Esophagus (tissue), 2 donors: Measurements from ENCODE around the gene BCL11B. TPM values are rescaled to one million over a fixed set of nuclear protein-coding genes. Genes with fewer than 3 reads are reported as not detected.

Experiments
- H3K27ac ChIP-seq, 2 donors: one replicate each; pipeline ENCODE4 v1.5.1; 2013; ENCODE audit warnings: low read depth in 2 of 2, mild to moderate bottlenecking in 2 of 2, inconsistent platforms in 1 of 2, low read length in 1 of 2, moderate library complexity in 1 of 2
- H3K27me3 ChIP-seq, 2 donors: one replicate each; pipeline ENCODE4 v1.6.1; 2013; ENCODE audit warnings: low read length in 2 of 2, control low read depth in 1 of 2, mild to moderate bottlenecking in 1 of 2; ENCODE audit not compliant: insufficient read depth in 2 of 2, control insufficient read depth in 1 of 2
- H3K36me3 ChIP-seq, 2 donors: one replicate each; pipeline ENCODE4 v1.6.1; 2013; ENCODE audit warnings: low read length in 1 of 2; ENCODE audit not compliant: control insufficient read depth in 2 of 2, insufficient read depth in 2 of 2
- H3K4me1 ChIP-seq, 2 donors: one replicate each; pipeline ENCODE4 v1.6.1; 2013; ENCODE audit warnings: low read length in 1 of 2; ENCODE audit not compliant: control insufficient read depth in 2 of 2, insufficient read depth in 2 of 2
- H3K4me3 ChIP-seq, 2 donors: one replicate each; pipeline ENCODE4 v1.5.1; 2013; ENCODE audit warnings: low read length in 2 of 2, mild to moderate bottlenecking in 2 of 2, low read depth in 1 of 2, moderate library complexity in 1 of 2
- H3K9me3 ChIP-seq, 2 donors: one replicate each; pipeline ENCODE4 v1.6.1; 2013; ENCODE audit warnings: mild to moderate bottlenecking in 2 of 2, low read depth in 1 of 2, low read length in 1 of 2, moderate library complexity in 1 of 2; ENCODE audit not compliant: control insufficient read depth in 2 of 2, insufficient read depth in 1 of 2
- WGBS, 2 donors: extraction: QIAGEN DNeasy Blood & Tissue Kit; methylation state at CpG; one replicate each; pipeline ENCODE4 v1.1.7; 2013; 5-methylcytosine and 5-hydroxymethylcytosine counted together
- polyA plus RNA-seq, 2 donors: library from polyadenylated mRNA; stranded (reverse); fragments of 200-250 nt; gene quantifications; one replicate each; pipeline ENCODE4 v1.2.3, GENCODE V29; 2013
- donor health status: healthy with polysubstance abuse.
- donor health status: Bipolar disorder and iron deficiency.

The BCL11B gene
- polyA plus RNA-seq, 2 donors = 1.7 to 2.2 TPM

GRCh38 chr14:99196310-99196650 is 75.7 kb downstream of the BCL11B start:
- Histone ChIP-seq H3K27ac (no peak overlapping the region), H3K27me3 (no peaks in the 10 kb centered on the region), H3K4me3 (no peak overlapping the region), H3K36me3 (no peaks in the 10 kb centered on the region), H3K9me3 (no peaks in the 10 kb centered on the region), H3K4me1 (peaks cover 12 to 13% of the 10 kb centered on the region in 2 donors)
- WGBS, 2 donors = 70 to 80% methylated on average over 5 of the region's 5 CpGs

GRCh38 chr14:99195602-99196309 is 76.2 kb downstream of the BCL11B start:
- Histone ChIP-seq H3K4me1 (peaks cover 15 to 16% of the 10 kb centered on the region in 2 donors), H3K9me3 (no peaks in the 10 kb centered on the region), H3K36me3 (no peaks in the 10 kb centered on the region), H3K4me3 (no peak overlapping the region), H3K27ac (no peak overlapping the region), H3K27me3 (no peaks in the 10 kb centered on the region)
- 28 to 29% methylated on average over 15 of the region's 15 CpGs for WGBS, 2 donors

GRCh38 chr14:99194736-99195135 is 77.3 kb downstream of the BCL11B start:
- Histone ChIP-seq H3K27me3 (no peaks in the 10 kb centered on the region), H3K9me3 (no peaks in the 10 kb centered on the region), H3K4me1 (peaks cover 15 to 16% of the 10 kb centered on the region in 2 donors), H3K4me3 (no peak overlapping the region), H3K36me3 (no peaks in the 10 kb centered on the region), H3K27ac (no peak overlapping the region)
- WGBS, 2 donors = 80 to 82% methylated on average over 13 of the region's 13 CpGs

- Histone ChIP-seq H3K27me3 (no peaks in the 10 kb centered on the region), H3K9me3 (no peaks in the 10 kb centered on the region), H3K27ac (no peak overlapping the region), H3K36me3 (no peaks in the 10 kb centered on the region), H3K4me3 (no peak overlapping the region), H3K4me1 (peaks cover 15 to 21% of the 10 kb centered on the region in 2 donors)
- 80 to 84% methylated on average over 7 of the region's 7 CpGs for WGBS, 2 donors
Measured at GRCh38 chr14:99194136-99194535, 77.9 kb downstream of the BCL11B start.

GRCh38 chr14:99192830-99193229 is 79.2 kb downstream of the BCL11B start:
- Histone ChIP-seq H3K27ac (no peak overlapping the region), H3K9me3 (no peaks in the 10 kb centered on the region), H3K36me3 (no peaks in the 10 kb centered on the region), H3K27me3 (no peaks in the 10 kb centered on the region), H3K4me3 (no peak overlapping the region), H3K4me1 (peaks cover 15 to 21% of the 10 kb centered on the region in 2 donors)
- WGBS, 2 donors = 70 to 77% methylated on average over 6 of the region's 6 CpGs

GRCh38 chr14:99192028-99192621 is 79.9 kb downstream of the BCL11B start:
- no peaks in the 10 kb centered on the region for H3K9me3 ChIP-seq
- H3K27ac ChIP-seq = peak overlapping the region; percentile 20 to 43
- WGBS, 2 donors = 14 to 19% methylated on average over 26 of the region's 26 CpGs
- peaks cover 15 to 21% of the 10 kb centered on the region in 2 donors for H3K4me1 ChIP-seq
- no peaks in the 10 kb centered on the region for H3K27me3 ChIP-seq
- H3K4me3 ChIP-seq = peak overlapping the region; percentile 25 to 59
- no peaks in the 10 kb centered on the region for H3K36me3 ChIP-seq

GRCh38 chr14:99191395-99192027 is 80.5 kb downstream of the BCL11B start:
- Histone ChIP-seq H3K27ac (peak overlapping the region; percentile 32 to 62), H3K27me3 (no peaks in the 10 kb centered on the region), H3K36me3 (no peaks in the 10 kb centered on the region), H3K9me3 (no peaks in the 10 kb centered on the region), H3K4me3 (peak overlapping the region in 1 of 2 donors; percentile 59), H3K4me1 (peaks cover 15 to 21% of the 10 kb centered on the region in 2 donors)
- WGBS, 2 donors = 13 to 23% methylated on average over 10 of the region's 10 CpGs

GRCh38 chr14:99190696-99191394 is 81.2 kb downstream of the BCL11B start:
- Histone ChIP-seq H3K9me3 (no peaks in the 10 kb centered on the region), H3K36me3 (no peaks in the 10 kb centered on the region), H3K4me1 (peaks cover 15 to 21% of the 10 kb centered on the region in 2 donors), H3K4me3 (no peak overlapping the region), H3K27me3 (no peaks in the 10 kb centered on the region), H3K27ac (no peak overlapping the region)
- 58 to 66% methylated on average over 11 of the region's 11 CpGs for WGBS, 2 donors

GRCh38 chr14:99189201-99189801 is 82.7 kb downstream of the BCL11B start:
- no peaks in the 10 kb centered on the region for H3K9me3 ChIP-seq
- no peak overlapping the region for H3K4me3 ChIP-seq
- H3K4me1 ChIP-seq = peaks cover 7 to 12% of the 10 kb centered on the region in 2 donors
- H3K27ac ChIP-seq = no peak overlapping the region
- no peaks in the 10 kb centered on the region for H3K27me3 ChIP-seq
- 60 to 77% methylated on average over 26 of the region's 26 CpGs for WGBS, 2 donors
- no peaks in the 10 kb centered on the region for H3K36me3 ChIP-seq
